ENCODE data around the gene P2RX6. TPM values are rescaled to one million over a fixed set of nuclear protein-coding genes. Genes with fewer than 3 reads are reported as not detected.
A peak's percentile ranks its signal among the peaks of the same experiment; 100 is the strongest.

The P2RX6 gene
- total and polyA plus RNA-seq, 9 of the 15 experiments (the other 6 are each of a cell fraction or from before 2014, with no cell fraction given) = 0.01 to 3.9 (median 1.5) TPM; not detected in 1

- TF ChIP-seq HMBOX1 (IDR thresholded peaks at IDR 0.05) (no peak), ZNF395 (CRISPR knock-in tag; IDR thresholded peaks at IDR 0.05) (peak; percentile 88; the same call in 1 of the 2 replicates), OTX1 (CRISPR knock-in tag; IDR thresholded peaks at IDR 0.05) (no peak), ZNF41 (CRISPR knock-in tag; conservative IDR thresholded peaks at IDR 0.05) (no peak), ZMIZ1 (IDR thresholded peaks at IDR 0.05; ENCODE audit: low read depth in 2 of 2, low read length in 2 of 2) (0 out of 4 replicates have a peak, but pooled peaks of 1 of the 2 experiments have one; percentile 27), ATF1 (CRISPR knock-in tag; IDR thresholded peaks at IDR 0.05) (no peak), ATF1 (tag; IDR thresholded peaks at IDR 0.05) (peak; percentile 87), ELF2 (CRISPR knock-in tag; IDR thresholded peaks at IDR 0.05) (peak; percentile 72; the same call in 1 of the 2 replicates), CHD2 (IDR thresholded peaks at IDR 0.05; ENCODE audit: low read depth, low read length) (peak; percentile 93), RBM17 (IDR thresholded peaks at IDR 0.05; ENCODE audit: borderline replicate concordance, low read depth, low read length) (no peak), ZNF175 (CRISPR knock-in tag; IDR thresholded peaks at IDR 0.05; ENCODE audit: low read depth) (no peak), HBP1 (CRISPR knock-in tag; IDR thresholded peaks at IDR 0.05) (no peak), CBX3 (IDR thresholded peaks at IDR 0.05; ENCODE audit: borderline replicate concordance in 1 of 2, low read length in 2 of 2) (no peak), ZNF436 (CRISPR knock-in tag; IDR thresholded peaks at IDR 0.05) (no peak), HOXB6 (CRISPR knock-in tag; IDR thresholded peaks at IDR 0.05; ENCODE audit: borderline replicate concordance) (peak; percentile 55; the same call in 1 of the 2 replicates), PATZ1 (CRISPR knock-in tag; IDR thresholded peaks at IDR 0.05; ENCODE audit: borderline replicate concordance) (no peak), MYC (IDR thresholded peaks at IDR 0.05; ENCODE audit: low read depth, low read length) (0 out of 2 replicates have a peak, but pooled peaks have one; percentile 52), MYC (CRISPR knock-in tag; IDR thresholded peaks at IDR 0.05; ENCODE audit: borderline replicate concordance, low read depth) (no peak)
These were observed 30.8 kb downstream of the P2RX6 start, which contains the start of gene LRRC74B (continued) for GRCh38 chr22:21045585-21046294.

Measured in K562 (cell line).